ENCODE results near the gene HECTD4. TPM values are rescaled to one million over a fixed set of nuclear protein-coding genes. Genes with fewer than 3 reads are reported as not detected.
A peak's percentile ranks its signal among the peaks of the same experiment; 100 is the strongest.

HECTD4 gene
- total RNA-seq, 2 experiments from 2014 or later = 43.2 to 44.7 TPM

DNA sequence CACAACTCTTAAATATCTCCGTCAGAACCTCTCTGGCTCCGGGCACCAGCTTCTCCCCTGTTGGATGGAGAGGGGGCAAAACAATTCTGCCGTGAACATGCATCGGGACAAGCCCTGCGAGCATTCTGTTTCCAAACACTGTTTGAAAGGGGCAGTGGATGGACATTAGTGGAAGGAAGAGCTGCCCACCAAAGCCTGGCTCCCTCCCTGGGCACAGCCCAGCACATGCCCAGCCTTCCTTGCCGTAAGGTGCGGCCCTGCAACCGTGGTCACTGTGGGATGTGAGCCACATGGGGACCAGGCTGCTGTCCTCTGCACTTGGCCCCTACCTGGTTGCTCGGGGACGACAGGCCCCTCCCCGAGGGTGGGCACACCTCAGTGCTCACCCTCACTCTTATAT lies 202.9 kb downstream of the HECTD4 start:
- no peak for DNase-seq
- Mint-ChIP-seq H3K36me3 (ENCODE audit: low read depth) (peaks cover 22% of the 10 kb centered on the region), H3K9me3 (no peaks in the 10 kb centered on the region), H3K4me1 (peaks cover 5% of the 10 kb centered on the region), H3K4me3 (no peak overlapping the region), H3K27ac (no peak overlapping the region), H3K27me3 (no peaks in the 10 kb centered on the region)
- ChIA-PET CTCF (no interaction called here), POLR2A (no interaction called here)

DNA sequence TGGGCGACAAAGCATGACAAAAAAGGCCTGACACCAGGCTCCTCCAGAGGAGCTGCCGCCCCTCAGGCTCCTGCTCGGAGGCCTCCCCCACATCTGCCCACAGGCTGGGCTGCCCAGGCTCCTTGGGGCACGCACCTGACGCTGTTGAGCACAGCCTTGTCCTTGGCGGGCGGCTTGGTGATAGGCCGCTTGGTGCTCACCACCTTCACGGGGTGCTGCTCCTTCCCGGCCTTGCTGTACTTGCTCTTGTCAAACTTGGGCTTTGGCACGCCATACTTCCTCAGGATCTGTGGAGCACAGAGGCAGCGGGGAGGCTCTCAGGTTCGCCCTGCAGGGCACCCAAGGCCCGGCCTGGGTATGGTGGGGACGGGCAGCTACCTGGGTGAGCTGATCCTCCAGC lies 203.4 kb downstream of the HECTD4 start:
- Mint-ChIP-seq H3K9me3 (no peaks in the 10 kb centered on the region), H3K27me3 (no peaks in the 10 kb centered on the region), H3K4me1 (peaks cover 5% of the 10 kb centered on the region), H3K27ac (no peak overlapping the region), H3K4me3 (no peak overlapping the region), H3K36me3 (ENCODE audit: low read depth) (peaks cover 20% of the 10 kb centered on the region)
- CTCF ChIA-PET = interaction anchor here (0.6 kb wide), 1 partner anchor 88 kb away, joined by 3 read pairs; no protein-coding TSS in a partner anchor
- POLR2A ChIA-PET = no interaction called here
- DNase-seq = no peak

GRCh38 chr12:112176321-112177010 lies 205.8 kb downstream of the HECTD4 start:
- H3K4me1 Mint-ChIP-seq = no peaks in the 10 kb centered on the region
- peaks cover 20% of the 10 kb centered on the region for H3K36me3 Mint-ChIP-seq (ENCODE audit: low read depth)
- no peaks in the 10 kb centered on the region for H3K27me3 Mint-ChIP-seq
- no peak overlapping the region for H3K27ac Mint-ChIP-seq
- DNase-seq = no peak
- CTCF ChIA-PET = interaction anchor here (1.4 kb wide), 1 partner anchor 13 kb away, joined by 4 read pairs; no protein-coding TSS in a partner anchor
- H3K4me3 Mint-ChIP-seq = no peak overlapping the region
- POLR2A ChIA-PET = no interaction called here
- no peaks in the 10 kb centered on the region for H3K9me3 Mint-ChIP-seq

DNA sequence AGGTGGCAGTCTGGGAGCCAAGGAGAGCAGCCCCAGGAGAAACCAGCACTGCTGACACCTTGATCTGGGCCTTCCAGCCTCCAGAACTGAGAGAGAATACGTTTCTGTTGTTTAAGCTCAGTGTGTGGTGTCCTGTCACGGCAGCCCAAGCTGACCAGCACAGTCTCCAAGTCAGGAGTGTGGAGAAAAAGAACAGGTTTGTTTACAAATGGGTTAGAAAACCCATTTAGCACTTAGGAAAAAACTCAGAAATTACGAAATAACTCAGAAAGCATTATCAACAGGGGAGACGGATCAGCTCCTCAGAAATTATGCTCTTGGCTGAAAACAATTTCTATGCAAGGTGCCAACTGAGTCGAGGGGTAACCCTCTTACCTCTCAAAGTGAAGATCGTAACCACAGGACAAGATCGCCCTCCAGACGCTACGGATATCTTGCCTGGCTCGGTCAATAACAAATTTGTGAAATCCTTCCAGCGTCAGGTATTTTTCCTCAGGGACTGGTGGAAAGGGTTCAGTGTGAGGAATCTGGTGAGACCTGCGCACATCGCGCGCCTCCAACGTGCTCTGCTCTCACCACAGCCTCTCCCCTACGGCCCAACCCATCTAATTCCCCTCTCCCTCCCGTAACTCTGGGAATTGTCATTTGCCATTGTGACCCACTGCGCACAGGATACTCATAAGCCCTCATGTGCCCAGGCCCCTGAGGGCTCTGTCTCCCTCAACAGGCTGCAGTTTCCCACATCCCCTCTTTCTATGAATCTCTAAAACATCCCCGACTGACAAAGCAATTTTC lies 206.7 kb downstream of the HECTD4 start:
- peaks cover 20% of the 10 kb centered on the region for H3K36me3 Mint-ChIP-seq (ENCODE audit: low read depth)
- CTCF ChIA-PET = interaction anchor here (1.4 kb wide), 1 partner anchor 12 kb away, joined by 4 read pairs; no protein-coding TSS in a partner anchor
- H3K27ac Mint-ChIP-seq = no peak overlapping the region

DNA sequence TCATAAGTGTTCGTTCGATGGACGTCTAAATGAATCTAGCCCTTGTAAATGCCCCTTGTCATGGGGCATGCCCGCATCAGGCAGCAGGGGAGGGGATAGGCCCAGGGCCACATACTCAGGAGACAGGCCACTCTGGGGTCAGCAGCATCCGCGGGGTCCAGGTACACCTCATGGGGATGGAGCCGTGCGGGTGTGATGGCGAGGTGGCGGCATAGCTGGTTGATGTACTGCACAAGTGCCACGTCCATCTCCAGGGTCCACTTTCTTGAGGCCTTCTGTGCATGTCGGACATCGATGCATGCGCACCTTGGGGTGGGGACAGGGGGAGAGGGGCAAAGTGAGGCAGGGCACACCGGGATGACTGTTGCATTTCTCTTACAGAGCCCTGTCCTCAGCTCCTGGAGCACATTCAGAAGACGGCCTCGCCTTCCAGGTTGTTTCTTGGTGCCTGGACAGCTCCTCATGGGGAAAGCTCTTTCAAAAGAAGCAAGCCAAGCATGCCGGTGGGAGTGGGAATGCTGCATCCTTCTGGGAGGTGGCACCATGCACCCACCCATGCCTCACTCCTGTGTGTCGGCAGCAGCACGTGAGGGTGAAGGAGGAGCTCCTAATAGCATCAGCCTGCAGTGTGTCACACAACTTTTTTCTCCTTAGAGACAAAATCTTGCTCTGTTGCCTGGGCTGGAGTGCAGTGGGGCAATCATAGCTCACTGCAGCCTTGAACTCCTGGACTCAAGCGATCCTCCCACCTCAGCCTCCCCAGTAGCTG lies 209.5 kb downstream of the HECTD4 start:
- CTCF ChIA-PET = interaction anchor here (0.7 to 1.5 kb wide), 4 partner anchors 10 to 110 kb away, joined by 3 to 4 read pairs (median 3); no protein-coding TSS in a partner anchor
- Mint-ChIP-seq H3K27ac (no peak overlapping the region), H3K9me3 (no peaks in the 10 kb centered on the region), H3K27me3 (no peaks in the 10 kb centered on the region), H3K4me1 (peaks cover 5% of the 10 kb centered on the region), H3K36me3 (ENCODE audit: low read depth) (peaks cover 20% of the 10 kb centered on the region), H3K4me3 (no peak overlapping the region)
- no peak for DNase-seq
- POLR2A ChIA-PET = no interaction called here

More for the DNA sequence above, 206.7 kb downstream of the HECTD4 start:
- Mint-ChIP-seq H3K4me3 (no peak overlapping the region), H3K9me3 (no peaks in the 10 kb centered on the region), H3K4me1 (peaks cover under 1% of the 10 kb centered on the region), H3K27me3 (no peaks in the 10 kb centered on the region)
- POLR2A ChIA-PET = no interaction called here
- no peak for DNase-seq

- Mint-ChIP-seq H3K27ac (no peak overlapping the region), H3K36me3 (ENCODE audit: low read depth) (peaks cover 18% of the 10 kb centered on the region), H3K9me3 (no peaks in the 10 kb centered on the region), H3K4me3 (no peak overlapping the region), H3K27me3 (no peaks in the 10 kb centered on the region), H3K4me1 (peaks cover 5% of the 10 kb centered on the region)
- ChIA-PET POLR2A (no interaction called here), CTCF (no interaction called here)
- DNase-seq = no peak
Observed at GRCh38 chr12:112170971-112171596, 211.1 kb downstream of the HECTD4 start.

- Mint-ChIP-seq H3K36me3 (ENCODE audit: low read depth) (peaks cover 11% of the 10 kb centered on the region), H3K4me1 (peaks cover 5% of the 10 kb centered on the region), H3K27me3 (no peaks in the 10 kb centered on the region), H3K4me3 (no peak overlapping the region), H3K9me3 (no peaks in the 10 kb centered on the region), H3K27ac (peak overlapping the region; percentile 50)
- ChIA-PET CTCF (interaction anchor here (0.6 kb wide), 1 partner anchor 271 kb away, joined by 3 read pairs; no protein-coding TSS in a partner anchor), POLR2A (no interaction called here)
- DNase-seq = peak; percentile 23
Observed at GRCh38 chr12:112170376-112170775, 211.9 kb downstream of the HECTD4 start.

- DNase-seq = no peak
- POLR2A ChIA-PET = no interaction called here
- CTCF ChIA-PET = interaction anchor here (0.6 kb wide), 1 partner anchor 271 kb away, joined by 3 read pairs; no protein-coding TSS in a partner anchor
- H3K4me1 Mint-ChIP-seq = peaks cover 5% of the 10 kb centered on the region
- H3K27ac Mint-ChIP-seq = peak overlapping the region; percentile 50
- H3K9me3 Mint-ChIP-seq = no peaks in the 10 kb centered on the region
- H3K4me3 Mint-ChIP-seq = no peak overlapping the region
- H3K27me3 Mint-ChIP-seq = no peaks in the 10 kb centered on the region
- H3K36me3 Mint-ChIP-seq (ENCODE audit: low read depth) = peaks cover 7% of the 10 kb centered on the region
Observed at GRCh38 chr12:112169966-112170365, 212.3 kb downstream of the HECTD4 start.

DNA sequence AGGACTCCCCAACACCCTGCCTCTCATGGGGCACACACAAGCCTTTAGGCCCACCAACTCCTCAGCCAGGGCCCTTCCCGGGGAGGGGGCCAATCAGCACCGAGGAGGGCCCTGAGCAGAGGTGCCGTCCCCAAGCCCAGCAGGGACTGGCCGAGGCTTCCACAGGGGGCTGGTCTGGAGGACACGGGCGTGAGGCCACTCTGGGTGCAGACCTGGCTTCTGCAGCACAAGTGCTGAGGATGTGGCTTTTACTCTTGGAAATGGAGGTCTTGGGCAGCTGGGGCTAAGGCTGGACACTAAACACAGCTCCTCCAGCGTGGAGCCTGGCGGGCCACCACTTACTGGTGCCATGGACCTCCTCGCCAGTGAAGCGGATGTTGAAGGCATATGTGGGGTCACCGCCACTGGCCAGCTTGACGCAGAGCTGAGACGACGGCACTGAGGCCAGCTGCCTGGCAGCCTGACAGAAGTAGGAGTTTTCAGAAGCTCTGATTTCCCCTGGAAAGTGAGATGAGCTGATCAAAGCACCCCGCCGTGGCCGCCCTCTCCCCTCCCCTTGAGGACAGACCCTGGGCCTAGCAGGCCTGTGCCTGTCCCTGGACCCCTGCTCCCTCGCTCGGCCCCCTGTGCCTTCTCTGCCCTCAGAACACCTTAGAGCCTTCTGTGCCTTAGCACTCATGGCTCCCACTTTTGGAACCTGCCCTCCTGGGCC lies 212.9 kb downstream of the HECTD4 start:
- Mint-ChIP-seq H3K9me3 (no peaks in the 10 kb centered on the region), H3K27me3 (no peaks in the 10 kb centered on the region), H3K36me3 (ENCODE audit: low read depth) (peaks cover 3% of the 10 kb centered on the region), H3K27ac (no peak overlapping the region), H3K4me3 (no peak overlapping the region), H3K4me1 (peaks cover 5% of the 10 kb centered on the region)
- no peak for DNase-seq
- ChIA-PET POLR2A (no interaction called here), CTCF (interaction anchor here (0.6 to 1.3 kb wide), 2 partner anchors 29 to 158 kb away, joined by 3 read pairs; no protein-coding TSS in a partner anchor)

- no peak for DNase-seq
- Mint-ChIP-seq H3K27me3 (no peaks in the 10 kb centered on the region), H3K9me3 (no peaks in the 10 kb centered on the region), H3K27ac (no peak overlapping the region), H3K36me3 (ENCODE audit: low read depth) (peaks cover 3% of the 10 kb centered on the region), H3K4me3 (no peak overlapping the region), H3K4me1 (peaks cover 5% of the 10 kb centered on the region)
- ChIA-PET CTCF (interaction anchor here (1.3 kb wide), 1 partner anchor 29 kb away, joined by 3 read pairs; no protein-coding TSS in a partner anchor), POLR2A (no interaction called here)
Observed at GRCh38 chr12:112168561-112168971, 213.7 kb downstream of the HECTD4 start.

DNA sequence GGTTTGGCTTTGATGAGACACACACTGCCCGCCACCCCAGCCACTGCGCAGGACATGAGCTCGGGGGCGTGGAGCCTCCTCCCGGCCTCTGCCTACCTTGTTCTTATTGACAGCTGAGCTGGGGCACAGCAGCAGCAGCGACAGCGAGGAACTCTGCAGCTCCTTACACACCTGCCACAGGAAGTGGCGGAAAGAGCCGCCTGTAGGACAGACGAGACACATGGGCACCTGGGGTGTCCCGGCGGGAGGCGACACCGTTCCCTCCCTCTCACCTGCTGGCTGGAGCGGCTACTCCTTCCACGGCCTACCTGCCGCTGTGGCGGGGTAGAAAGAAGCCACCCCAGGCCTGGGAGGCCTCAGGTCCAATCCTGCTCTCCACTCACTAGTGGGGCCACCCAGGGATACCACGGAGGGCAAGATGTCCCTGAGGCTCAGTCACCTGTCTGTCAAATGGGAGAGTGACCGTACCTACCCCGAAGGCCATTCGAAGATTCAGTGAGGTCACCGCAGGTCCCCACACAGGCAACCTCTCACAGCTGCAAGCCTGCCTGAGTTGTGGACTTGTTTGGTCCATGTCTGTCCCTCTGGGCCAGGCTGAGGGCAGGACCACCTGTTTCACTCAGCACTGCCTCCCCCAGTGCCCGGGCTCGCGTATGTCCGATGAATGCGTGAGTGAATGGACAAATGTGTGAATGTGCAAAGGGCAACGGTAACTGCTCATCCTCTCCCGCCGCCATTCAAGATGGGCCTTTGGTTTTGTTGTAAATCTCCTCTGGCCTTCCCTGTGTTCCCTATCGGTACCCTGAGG lies 214.3 kb downstream of the HECTD4 start:
- no peak for DNase-seq
- H3K36me3 Mint-ChIP-seq (ENCODE audit: low read depth) = peaks cover 3% of the 10 kb centered on the region
- CTCF ChIA-PET = interaction anchor here (1.3 kb wide), 1 partner anchor 16 kb away, joined by 5 read pairs; no protein-coding TSS in a partner anchor
- H3K27me3 Mint-ChIP-seq = no peaks in the 10 kb centered on the region
- H3K9me3 Mint-ChIP-seq = no peaks in the 10 kb centered on the region
- POLR2A ChIA-PET = no interaction called here
- no peak overlapping the region for H3K4me3 Mint-ChIP-seq
- no peak overlapping the region for H3K27ac Mint-ChIP-seq
- peaks cover 5% of the 10 kb centered on the region for H3K4me1 Mint-ChIP-seq
